Inferior parietal cortex (tissue), 1 donor: ENCODE measurements around the gene GABARAPL1.

Experiments used
- DNase-seq: peaks from one replicate; pipeline ENCODE4 v3.0.0-alpha.2; 2016; ENCODE audit errors: extremely low spot score

Gene GABARAPL1

DNA sequence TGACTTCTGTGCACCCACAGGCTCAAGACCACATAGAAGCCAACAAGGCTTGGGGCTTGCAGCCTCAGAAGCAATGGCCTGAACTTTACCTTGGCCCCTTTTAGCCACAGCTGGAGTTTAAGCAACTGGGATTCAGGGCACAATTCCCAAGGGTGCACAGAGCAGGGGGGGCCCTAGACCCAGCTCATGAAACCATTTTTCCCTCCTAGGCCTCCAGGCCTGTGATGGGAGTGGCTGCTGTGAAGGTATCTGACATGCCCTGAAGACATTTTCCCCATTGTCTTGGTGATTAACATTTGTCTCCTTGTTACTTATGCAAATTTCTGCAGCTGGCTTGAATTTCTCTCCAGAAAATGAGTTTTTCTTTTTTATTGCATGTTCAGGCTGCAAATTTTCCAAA is 21.9 kb downstream of the GABARAPL1 start:
- DNase-seq: no peak

DNA sequence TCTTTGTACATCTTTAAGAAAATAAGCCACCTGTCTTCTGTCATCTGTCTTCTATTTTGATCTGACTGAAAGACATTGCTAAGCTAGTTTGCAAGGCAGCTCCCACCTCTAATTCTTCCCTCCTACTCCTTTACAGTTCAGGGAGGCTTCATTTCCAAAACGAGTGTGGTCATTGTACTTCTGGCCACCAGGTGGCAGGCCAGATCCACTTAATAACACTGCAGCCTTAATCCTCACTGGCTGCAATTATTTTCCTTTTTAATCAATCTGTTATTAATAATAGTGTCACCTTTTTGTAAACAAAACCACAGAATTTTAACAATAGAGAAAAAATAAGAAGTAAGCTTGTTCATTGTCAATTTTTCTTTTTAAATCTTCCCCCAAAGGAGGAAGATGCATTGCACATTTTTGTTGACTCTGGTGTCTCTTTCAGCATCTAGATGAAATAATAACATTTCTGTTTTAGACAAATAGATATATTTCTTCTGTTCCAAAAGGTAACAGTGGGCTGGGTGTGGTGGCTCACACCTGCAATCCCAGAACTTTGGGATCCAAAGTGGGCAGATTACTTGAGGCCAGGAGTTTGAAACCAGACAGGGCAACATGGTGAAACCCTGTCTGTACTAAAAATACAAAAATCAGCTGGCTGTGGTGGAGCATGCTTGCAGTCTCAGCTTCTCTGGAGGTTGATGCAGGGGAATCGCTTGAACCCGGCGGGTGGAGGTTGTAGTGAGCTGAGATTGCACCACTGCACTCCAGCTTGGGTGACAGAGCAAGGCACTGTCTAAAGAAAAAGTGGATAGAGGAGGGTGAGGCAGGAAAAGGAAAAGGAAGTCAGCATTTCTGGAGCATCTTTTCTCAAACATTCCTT is 23.3 kb downstream of the GABARAPL1 start:
- DNase-seq: peak; percentile 76

DNA sequence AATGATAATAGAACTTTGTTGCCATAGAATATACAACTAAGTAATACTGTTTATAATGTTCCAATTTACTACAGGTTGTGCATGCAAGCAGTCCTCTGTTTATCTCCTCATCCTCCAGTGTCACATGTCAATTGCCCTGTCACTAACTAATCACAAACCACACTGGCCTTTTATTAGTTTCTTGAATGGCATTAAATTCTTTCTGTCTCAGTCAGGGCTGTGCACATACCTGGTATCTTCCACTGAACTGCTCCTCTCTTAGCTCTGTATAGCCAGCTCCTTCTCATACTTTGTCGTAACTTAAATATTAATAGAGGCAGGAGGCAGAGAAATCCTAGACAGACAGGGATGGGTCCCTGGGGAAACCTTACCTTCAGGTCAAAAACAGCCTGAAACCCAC is 24.0 kb downstream of the GABARAPL1 start:
- no peak for DNase-seq

DNA sequence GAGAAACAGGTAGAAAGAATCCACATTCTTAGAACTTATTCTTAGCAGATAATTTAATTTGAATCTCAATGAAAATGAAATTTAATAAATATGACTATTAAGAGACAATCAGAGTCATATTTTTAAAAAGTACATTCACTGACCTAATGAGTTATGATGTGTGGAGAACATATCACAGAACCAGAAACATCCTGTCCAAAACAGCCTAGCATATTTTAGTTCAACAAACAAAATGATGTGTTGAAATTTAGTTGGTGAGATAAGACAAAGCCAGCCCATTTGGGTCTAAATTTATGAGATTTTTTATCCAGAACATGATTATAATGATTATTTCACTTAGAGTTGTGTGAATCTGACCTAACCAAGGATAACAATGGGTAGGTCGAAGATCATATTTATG is 25.8 kb downstream of the GABARAPL1 start:
- no peak for DNase-seq

DNA sequence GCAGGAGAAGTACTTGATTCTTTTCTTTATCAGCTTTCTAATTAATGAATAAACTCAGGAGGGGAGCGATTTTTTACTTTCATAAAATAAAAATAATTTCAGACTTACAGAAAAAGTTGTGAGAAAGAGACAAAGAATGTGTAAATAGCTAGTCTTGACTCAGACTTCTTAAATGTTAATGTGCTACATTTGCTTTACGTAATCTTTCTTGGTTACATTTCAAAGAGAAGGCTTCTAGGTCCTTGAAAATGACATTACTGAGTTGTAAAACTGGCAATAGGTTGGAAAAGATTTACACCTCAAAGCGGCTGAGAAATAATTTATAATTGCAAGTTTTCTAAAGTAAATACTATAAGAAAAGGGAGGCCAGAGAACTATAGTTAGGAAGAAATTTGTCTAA is 28.6 kb downstream of the GABARAPL1 start:
- no peak for DNase-seq

DNA sequence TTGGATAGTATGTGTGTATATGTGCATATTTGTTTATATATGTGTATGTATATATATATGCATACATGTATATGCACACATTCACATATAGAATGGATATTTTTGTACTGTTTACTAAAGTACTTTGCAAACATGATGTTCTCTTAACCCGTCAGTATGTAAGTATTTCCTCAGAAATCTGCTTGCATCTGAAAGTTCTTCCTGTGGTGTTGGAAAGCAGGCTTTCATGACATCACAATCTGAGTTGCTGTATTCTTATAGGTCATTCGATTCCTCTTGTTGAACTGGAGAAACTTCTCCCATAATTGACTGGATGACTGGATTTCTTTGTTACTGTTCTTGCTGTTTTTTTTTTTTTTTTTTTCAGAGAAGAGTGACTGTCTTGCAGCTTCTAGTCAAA is 29.1 kb downstream of the GABARAPL1 start:
- DNase-seq: no peak

DNA sequence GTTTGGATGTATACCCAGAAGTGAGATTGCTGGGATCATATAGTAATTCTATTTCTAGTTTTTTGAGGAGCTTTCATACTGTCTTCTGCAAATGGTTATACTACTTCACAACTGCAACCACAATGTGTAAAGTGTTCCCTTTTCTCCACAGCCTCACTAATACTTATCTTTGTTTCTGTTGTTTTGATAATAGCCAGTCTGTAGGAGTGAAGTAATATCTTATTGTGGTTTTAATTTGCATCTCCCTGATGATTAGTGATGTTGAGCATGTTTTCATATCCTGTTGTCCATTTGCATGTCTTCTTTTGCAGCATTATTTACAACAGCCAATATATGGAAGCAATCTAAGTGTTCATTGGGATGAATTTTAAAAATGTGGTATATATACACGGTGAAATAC is 29.9 kb downstream of the GABARAPL1 start:
- DNase-seq: no peak

DNA sequence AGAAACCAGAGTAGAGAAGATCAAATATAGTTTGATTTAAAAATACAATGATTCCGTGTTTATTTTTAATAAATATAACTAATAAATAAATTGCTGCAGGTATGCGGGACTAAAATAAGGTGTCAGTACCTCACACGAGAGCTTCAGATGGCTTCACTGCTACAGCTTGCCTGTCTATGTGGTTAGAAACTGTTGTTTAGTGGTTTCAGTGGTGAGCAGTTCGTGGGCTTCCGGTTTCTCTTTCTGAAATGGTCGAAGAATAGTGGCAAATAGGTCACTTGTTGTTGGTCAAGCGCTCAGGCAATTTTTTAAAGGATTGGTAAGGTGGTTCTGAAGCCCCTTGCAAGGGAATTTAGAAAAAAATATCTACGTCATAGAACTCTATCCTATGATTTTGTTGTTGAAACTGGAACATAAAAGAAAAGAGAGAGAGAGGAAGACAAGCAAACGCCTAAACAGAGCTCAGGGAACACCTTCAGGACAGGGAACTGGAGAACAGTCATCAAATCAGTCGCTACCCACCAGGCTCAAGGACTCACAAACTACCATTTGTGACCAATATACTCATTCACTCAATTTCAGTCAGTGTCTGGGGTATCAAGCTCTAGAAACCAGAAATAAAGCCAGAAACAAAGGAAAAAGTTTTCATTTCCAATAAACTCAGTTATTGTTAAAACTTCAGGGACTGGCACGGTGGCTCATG is 31.3 kb downstream of the GABARAPL1 start:
- no peak for DNase-seq

DNA sequence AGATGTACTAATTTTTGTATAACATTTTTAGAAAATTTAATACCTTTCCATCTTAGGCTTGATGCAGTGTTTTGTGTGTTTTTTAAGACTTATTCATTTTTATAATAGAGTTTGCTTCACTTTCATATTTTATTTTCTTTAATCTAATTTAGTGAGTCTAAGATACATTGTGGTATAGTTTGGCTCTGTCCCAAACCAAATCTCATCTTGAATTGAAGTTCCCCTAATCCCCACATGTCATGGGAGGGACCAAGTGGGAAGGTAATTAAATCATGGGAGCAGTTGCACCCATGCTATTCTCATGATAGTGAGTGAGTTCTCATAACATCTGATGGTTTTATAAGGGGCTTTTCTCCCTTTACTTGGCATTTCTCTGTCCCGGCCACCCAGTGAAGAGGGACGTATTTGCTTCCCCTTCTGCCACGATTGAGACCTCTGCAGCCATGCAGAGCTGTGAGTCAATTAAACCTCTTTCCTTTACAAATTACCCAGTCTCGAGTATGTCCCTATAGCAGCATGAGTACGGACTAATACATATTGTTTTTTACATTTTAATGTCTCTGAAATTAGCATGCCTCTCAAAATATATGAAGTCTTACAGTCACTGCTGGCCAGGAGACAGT is 34.9 kb downstream of the GABARAPL1 start:
- no peak for DNase-seq

DNA sequence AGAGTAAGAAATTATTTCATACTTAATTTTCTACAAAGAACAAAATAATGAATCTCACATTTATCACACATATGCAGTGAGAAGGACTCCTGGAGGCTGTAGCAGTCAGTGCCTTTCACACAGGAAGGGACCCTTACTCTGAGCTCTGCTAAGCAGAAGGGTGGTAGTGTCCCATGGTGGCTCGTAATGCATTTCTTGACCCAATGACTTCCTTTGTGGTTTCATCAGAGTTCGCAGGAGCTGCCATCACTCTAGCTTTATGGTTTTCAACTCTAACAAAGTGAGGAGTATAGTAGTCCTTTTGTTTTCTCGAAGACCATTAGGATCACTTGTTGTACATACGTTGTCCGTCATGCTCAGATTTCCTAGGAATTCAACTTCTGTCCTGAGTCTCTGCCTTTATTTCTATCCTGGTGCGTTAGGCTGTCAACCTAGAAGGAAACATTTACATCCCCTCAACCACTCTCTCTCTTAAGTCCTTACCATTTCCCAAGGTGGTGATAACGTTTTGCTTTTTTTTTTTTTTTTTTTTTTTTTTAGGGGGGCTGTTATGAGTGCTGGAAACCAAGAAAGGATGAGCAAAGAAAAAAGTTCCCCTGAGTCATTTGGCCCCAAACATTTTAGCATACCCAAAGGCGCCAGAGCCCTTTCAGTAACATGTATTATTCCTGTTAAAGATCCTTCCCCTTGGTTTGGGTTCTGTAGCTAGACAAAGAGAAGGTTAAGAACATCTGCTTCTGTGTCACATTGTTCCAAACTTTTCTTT is 37.2 kb downstream of the GABARAPL1 start:
- no peak for DNase-seq

DNA sequence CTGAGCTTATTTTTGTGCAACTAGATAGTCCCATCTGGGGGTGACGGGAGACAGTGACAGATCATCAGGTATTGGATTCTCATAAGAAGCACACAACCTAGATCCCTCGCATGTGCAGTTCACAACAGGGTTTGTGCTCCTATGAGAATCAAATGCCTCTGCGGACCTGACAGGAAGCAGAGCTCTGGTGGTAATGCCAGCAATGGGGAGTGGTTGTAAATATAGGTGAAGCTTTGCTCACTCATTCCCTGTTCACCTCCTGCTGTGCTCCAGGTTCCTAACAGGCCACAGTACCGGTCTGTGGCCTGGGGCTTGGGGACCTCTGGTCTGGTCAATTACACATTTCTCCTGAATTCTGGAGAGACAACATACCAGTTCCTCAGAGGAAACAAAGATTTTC is 39.0 kb downstream of the GABARAPL1 start:
- no peak for DNase-seq

DNA sequence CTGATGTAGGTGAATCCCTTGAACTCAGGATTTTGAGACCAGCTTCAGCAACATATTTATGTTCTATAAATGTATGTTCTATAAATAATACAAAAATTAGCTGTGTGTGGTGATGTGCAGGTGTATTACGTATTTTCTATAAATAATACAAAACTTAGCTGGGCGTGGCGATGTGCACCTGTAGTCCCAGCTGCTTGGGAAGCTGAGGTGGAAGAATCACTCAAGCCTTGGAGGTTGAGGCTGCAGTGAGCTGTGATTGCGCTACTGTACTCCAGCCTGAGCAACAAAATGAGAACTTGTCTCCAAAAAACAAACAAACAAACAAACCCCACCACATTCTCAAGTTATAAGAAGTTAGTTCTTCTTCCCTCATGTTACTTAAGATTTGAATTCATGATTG is 39.5 kb downstream of the GABARAPL1 start:
- DNase-seq: no peak

DNA sequence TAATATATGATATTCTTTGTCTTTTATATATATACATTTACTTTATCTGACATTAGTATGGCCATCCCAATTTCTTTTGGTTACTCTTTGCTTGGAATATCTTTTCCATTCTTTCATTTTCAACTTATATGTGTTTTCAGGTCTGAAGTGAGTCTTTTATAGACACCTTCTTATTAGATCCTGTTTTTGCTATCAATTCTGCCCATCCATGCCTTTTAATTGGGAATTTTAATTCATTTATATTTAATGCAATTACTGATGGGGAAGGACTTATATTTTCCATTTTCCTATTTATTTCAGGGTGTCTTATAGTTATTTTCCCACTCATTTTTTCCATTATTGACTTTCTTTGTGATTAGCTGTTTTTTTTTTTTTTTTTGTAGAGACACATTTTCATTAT is 43.4 kb downstream of the GABARAPL1 start:
- no peak for DNase-seq

DNA sequence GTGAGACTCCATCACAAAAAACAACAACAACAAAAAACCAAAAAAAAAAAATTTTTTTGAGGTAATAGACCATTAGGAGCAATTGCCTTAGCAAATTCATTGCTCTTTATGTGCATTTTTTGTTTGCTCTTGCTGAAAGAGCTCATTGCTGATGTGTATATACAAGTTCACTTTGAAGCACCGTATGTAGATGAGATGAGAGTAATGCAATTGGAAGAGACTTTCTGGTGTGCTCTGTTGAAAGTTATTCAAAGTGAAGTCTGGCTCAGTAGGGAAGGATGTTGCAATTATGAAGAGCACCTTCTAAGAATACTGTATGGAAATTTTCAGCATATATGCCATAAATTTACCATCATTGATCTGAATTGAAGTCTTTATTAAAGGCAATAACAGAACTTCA is 48.2 kb downstream of the GABARAPL1 start:
- no peak for DNase-seq

DNA sequence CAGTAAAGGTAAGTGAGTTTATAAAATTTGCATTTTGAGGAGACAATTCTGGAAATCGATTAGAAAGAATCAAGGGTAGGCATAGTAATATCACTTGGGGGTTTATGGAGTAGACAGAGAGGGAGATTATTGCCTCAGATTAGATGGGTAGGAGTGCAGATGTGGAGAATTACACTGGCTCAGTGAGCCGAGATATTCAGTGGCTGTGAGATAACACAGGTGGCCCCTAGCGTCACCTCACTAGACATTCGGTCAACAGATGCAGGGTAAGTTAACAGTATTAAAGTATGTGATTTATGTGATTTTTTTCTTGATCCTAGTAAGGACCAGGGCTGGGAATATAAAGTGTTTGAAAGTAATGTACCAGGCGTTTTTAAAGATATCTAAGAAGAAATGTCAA is 55.4 kb downstream of the GABARAPL1 start:
- no peak for DNase-seq

DNA sequence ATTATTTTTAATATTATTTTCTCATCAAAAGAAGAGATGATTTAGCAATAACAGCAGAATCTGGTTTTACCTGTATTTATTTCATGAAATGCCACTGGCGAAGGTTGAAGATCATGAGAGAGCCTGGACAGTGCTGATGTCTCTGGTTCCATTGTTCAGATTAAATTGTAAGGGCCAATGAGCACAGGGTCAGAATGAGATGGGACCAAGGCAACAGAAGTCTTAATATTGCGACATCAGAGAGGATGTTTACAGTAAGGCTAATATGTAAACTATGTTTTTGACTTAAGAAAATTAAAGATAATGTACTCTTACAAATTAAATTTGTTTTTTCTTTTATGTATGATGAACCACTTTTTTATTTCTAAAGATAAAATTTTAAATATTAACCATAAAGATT is 59.8 kb downstream of the GABARAPL1 start:
- DNase-seq: no peak
